ENCODE results near the gene LGALS9.

Gene LGALS9

DNA sequence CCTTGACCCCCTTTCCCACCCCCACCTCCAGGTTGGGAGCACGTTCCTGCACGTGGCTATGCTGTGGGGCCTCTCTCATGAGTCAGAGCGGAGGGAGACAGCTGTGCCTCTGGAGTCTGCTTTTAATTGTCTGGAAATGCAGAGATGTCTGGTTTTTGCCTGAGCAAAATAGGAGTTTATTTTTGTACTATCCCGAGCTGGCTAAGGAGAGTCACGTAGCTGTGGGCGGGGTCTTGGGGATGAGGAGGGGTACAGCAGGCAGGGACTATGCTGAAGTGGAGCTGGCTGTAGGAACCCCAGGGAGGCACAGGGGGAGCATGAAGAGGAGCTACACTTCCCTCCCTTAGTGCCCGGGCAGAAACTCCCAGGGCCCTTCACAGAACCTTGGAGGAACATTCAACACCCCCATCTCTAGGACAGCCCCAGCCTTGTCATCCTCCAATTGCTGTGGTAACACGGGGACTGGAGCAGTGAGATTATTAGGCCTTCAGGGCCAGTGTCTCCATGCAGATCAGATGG is 44.7 kb upstream of the LGALS9 start:
- TF ChIP-seq, protein P1, sequence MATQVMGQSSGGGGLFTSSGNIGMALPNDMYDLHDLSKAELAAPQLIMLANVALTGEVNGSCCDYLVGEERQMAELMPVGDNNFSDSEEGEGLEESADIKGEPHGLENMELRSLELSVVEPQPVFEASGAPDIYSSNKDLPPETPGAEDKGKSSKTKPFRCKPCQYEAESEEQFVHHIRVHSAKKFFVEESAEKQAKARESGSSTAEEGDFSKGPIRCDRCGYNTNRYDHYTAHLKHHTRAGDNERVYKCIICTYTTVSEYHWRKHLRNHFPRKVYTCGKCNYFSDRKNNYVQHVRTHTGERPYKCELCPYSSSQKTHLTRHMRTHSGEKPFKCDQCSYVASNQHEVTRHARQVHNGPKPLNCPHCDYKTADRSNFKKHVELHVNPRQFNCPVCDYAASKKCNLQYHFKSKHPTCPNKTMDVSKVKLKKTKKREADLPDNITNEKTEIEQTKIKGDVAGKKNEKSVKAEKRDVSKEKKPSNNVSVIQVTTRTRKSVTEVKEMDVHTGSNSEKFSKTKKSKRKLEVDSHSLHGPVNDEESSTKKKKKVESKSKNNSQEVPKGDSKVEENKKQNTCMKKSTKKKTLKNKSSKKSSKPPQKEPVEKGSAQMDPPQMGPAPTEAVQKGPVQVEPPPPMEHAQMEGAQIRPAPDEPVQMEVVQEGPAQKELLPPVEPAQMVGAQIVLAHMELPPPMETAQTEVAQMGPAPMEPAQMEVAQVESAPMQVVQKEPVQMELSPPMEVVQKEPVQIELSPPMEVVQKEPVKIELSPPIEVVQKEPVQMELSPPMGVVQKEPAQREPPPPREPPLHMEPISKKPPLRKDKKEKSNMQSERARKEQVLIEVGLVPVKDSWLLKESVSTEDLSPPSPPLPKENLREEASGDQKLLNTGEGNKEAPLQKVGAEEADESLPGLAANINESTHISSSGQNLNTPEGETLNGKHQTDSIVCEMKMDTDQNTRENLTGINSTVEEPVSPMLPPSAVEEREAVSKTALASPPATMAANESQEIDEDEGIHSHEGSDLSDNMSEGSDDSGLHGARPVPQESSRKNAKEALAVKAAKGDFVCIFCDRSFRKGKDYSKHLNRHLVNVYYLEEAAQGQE (IDR thresholded peaks at IDR 0.05; ENCODE audit: low read depth): no peak
- TF ChIP-seq RAD21 (IDR thresholded peaks at IDR 0.05; ENCODE audit: low read depth) (no peak), TAF1 (IDR thresholded peaks at IDR 0.05; ENCODE audit: low read depth) (no peak), ZBTB7A (IDR thresholded peaks at IDR 0.05; ENCODE audit: low read depth) (no peak), EGR1 (IDR thresholded peaks at IDR 0.05) (no peak), CEBPB (IDR thresholded peaks at IDR 0.05) (no peak), TEAD4 (IDR thresholded peaks at IDR 0.05) (no peak)

DNA sequence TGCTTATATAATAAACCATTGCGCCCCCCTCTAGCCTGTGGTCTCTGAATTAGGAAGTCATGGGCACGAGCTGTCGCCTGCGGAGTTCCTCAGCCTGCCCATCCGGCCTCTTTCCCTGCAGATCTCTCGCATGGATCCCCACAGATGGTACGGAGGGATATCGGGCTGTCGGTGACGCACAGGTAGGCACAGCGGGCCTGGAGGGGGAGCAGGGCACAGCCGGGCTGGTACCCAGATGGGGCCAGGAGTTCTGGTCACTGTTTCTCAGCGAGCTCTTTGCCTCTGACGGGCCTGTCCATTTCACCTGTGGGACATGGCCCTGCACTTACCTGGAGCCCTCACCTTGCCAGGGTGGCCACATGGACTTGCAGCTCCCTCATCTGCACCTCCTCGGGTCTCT is 42.6 kb upstream of the LGALS9 start:
- TF ChIP-seq EP300 (IDR thresholded peaks at IDR 0.05; ENCODE audit: borderline replicate concordance) (no peak), TCF12 (IDR thresholded peaks at IDR 0.05; ENCODE audit: low read depth) (no peak), RAD21 (IDR thresholded peaks at IDR 0.05; ENCODE audit: low read depth) (no peak), TAF1 (IDR thresholded peaks at IDR 0.05; ENCODE audit: low read depth) (no peak), FOXM1 (IDR thresholded peaks at IDR 0.05; ENCODE audit: borderline replicate concordance, low read depth) (no peak)
- TF ChIP-seq, protein P2, sequence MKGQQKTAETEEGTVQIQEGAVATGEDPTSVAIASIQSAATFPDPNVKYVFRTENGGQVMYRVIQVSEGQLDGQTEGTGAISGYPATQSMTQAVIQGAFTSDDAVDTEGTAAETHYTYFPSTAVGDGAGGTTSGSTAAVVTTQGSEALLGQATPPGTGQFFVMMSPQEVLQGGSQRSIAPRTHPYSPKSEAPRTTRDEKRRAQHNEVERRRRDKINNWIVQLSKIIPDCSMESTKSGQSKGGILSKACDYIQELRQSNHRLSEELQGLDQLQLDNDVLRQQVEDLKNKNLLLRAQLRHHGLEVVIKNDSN (IDR thresholded peaks at IDR 0.05): no peak

DNA sequence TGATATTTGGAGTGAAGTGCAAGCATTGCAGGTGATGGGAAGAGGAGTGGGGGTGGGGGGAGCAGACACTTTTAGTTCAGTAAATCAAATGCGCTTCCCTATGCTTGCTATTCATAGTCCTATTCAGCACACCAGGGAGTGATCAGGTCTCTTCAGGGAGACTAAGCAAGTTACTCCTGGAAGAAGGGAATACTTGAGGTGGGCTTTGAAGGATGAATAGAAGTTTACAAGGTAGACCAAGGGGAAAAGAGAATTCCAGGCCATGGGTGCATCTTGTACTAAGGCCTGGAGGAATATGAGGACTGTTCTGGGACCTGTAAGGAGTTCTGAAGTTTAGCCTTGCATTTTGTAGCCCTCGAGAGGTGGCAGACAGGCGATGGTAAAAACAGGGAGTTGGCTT is 40.1 kb upstream of the LGALS9 start:
- TF ChIP-seq NFIC (IDR thresholded peaks at IDR 0.05) (no peak), ZBTB7A (IDR thresholded peaks at IDR 0.05; ENCODE audit: low read depth) (no peak), TCF12 (IDR thresholded peaks at IDR 0.05; ENCODE audit: low read depth) (no peak), YY1 (IDR thresholded peaks at IDR 0.05; ENCODE audit: low read depth) (no peak), TAF1 (IDR thresholded peaks at IDR 0.05; ENCODE audit: low read depth) (no peak), TEAD4 (IDR thresholded peaks at IDR 0.05) (no peak), RAD21 (IDR thresholded peaks at IDR 0.05; ENCODE audit: low read depth) (no peak), CEBPB (IDR thresholded peaks at IDR 0.05) (no peak), EGR1 (IDR thresholded peaks at IDR 0.05) (no peak), CREB1 (IDR thresholded peaks at IDR 0.05; ENCODE audit: low read depth) (no peak), EP300 (IDR thresholded peaks at IDR 0.05; ENCODE audit: borderline replicate concordance) (no peak)
- TF ChIP-seq, protein P1 (IDR thresholded peaks at IDR 0.05; ENCODE audit: low read depth): no peak
- TF ChIP-seq, protein P3, sequence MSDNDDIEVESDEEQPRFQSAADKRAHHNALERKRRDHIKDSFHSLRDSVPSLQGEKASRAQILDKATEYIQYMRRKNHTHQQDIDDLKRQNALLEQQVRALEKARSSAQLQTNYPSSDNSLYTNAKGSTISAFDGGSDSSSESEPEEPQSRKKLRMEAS (IDR thresholded peaks at IDR 0.05): no peak
- TF ChIP-seq, protein P2 (IDR thresholded peaks at IDR 0.05): no peak

DNA sequence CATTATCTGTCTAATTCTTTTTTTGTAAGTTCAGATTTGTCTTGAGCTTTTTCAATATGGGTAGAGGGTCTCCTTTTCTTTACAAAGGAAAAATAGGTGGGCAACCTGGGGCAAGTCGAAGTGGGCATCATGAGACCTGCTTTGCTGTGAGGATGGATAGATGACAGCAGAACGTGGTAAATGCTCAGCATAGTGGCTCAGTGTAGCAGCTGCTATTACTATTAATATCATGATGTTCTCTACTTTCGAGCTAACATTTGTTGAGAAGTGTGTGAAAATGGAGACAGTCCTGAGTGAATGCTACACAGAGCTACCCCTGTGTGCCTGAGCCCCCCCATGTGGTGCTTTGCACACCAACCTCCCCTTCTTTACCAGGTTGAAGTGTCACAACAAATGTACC is 39.0 kb upstream of the LGALS9 start:
- TF ChIP-seq CREB1 (IDR thresholded peaks at IDR 0.05; ENCODE audit: low read depth) (no peak), YY1 (IDR thresholded peaks at IDR 0.05; ENCODE audit: low read depth) (no peak), CEBPB (IDR thresholded peaks at IDR 0.05) (no peak), RAD21 (IDR thresholded peaks at IDR 0.05; ENCODE audit: low read depth) (no peak), FOXM1 (IDR thresholded peaks at IDR 0.05; ENCODE audit: borderline replicate concordance, low read depth) (no peak)
- TF ChIP-seq, protein P2 (IDR thresholded peaks at IDR 0.05): no peak

DNA sequence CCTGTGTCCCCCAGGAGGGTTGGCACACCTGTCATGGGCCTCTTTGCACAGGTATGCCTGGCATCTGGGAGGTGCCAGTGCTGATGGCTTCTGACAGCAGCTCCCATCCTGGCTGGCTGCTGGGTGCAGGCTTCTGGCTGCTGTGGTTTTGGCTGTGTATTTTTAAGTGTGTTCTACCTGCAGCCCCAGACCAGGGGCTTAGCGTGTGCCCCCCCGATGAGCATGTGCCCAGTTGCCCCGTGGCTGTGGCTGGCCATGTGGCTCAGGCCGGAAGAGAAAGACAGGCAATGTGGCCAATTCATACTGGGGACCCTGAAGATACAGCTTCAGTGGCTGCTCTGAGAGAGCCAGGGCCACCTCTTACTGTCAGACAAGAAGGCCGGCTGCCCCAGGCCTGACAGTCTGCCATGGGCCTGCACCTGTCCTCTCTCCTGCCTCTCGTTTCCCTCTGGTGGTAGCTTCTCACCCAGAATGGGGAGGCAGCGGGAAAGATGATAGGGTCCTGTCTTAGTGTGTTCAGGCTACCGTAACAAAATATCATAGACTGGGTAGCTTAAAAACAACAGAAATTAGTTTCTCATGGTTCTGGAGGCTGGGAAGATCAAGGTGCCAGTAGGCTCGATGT is 37.6 kb upstream of the LGALS9 start:
- no peak for TF ChIP-seq RAD21 (IDR thresholded peaks at IDR 0.05; ENCODE audit: low read depth)
- TF ChIP-seq TEAD4 (IDR thresholded peaks at IDR 0.05): 0 out of 2 replicates have a peak, but pooled peaks have one; percentile 23

DNA sequence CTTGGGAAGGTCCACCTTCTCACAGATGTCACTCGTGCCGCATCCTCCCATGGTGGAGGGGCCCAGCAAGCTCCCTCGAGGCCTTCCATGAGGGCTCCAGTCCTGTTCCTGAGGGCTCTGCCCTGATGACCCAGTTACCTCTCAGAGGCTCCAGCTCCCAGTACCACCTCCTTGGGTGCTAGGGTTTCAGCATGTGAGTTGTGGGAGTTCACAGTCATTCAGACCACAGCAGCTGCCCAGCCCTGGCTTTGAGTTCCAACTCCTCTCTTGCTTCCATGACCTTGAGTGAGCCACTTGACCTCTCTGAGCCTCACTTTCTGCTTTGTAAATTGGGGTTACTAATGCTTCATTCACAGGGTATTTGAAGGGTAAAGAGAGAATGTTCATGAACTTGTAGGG is 37.1 kb upstream of the LGALS9 start:
- TF ChIP-seq, protein P1 (IDR thresholded peaks at IDR 0.05; ENCODE audit: low read depth): no peak
- no peak for TF ChIP-seq RAD21 (IDR thresholded peaks at IDR 0.05; ENCODE audit: low read depth)
- no peak for TF ChIP-seq YY1 (IDR thresholded peaks at IDR 0.05; ENCODE audit: low read depth)
- no peak for TF ChIP-seq ZBTB7A (IDR thresholded peaks at IDR 0.05; ENCODE audit: low read depth)
- TF ChIP-seq CREB1 (IDR thresholded peaks at IDR 0.05; ENCODE audit: low read depth): no peak
- TF ChIP-seq CEBPB (IDR thresholded peaks at IDR 0.05): no peak
- TF ChIP-seq TCF12 (IDR thresholded peaks at IDR 0.05; ENCODE audit: low read depth): no peak
- no peak for TF ChIP-seq EP300 (IDR thresholded peaks at IDR 0.05; ENCODE audit: borderline replicate concordance)
- TF ChIP-seq, protein P3 (IDR thresholded peaks at IDR 0.05): no peak
- TF ChIP-seq TAF1 (IDR thresholded peaks at IDR 0.05; ENCODE audit: low read depth): no peak
- TF ChIP-seq NFIC (IDR thresholded peaks at IDR 0.05): no peak
- TF ChIP-seq, protein P2 (IDR thresholded peaks at IDR 0.05): no peak
- no peak for TF ChIP-seq FOXM1 (IDR thresholded peaks at IDR 0.05; ENCODE audit: borderline replicate concordance, low read depth)
- TF ChIP-seq EGR1 (IDR thresholded peaks at IDR 0.05): no peak
- TF ChIP-seq TEAD4 (IDR thresholded peaks at IDR 0.05): no peak

Measured in Ishikawa (cell line).